HG03439 (cell line): ENCODE results near the gene CEP128.

Experiments
- ATAC-seq: cut with Tn5 transposase; IDR thresholded peaks from one replicate; pipeline ENCODE4 v1.9.1; 2021; ENCODE audit warnings: mild to moderate bottlenecking, moderate library complexity; ENCODE audit not compliant: unreplicated experiment

Gene CEP128

DNA sequence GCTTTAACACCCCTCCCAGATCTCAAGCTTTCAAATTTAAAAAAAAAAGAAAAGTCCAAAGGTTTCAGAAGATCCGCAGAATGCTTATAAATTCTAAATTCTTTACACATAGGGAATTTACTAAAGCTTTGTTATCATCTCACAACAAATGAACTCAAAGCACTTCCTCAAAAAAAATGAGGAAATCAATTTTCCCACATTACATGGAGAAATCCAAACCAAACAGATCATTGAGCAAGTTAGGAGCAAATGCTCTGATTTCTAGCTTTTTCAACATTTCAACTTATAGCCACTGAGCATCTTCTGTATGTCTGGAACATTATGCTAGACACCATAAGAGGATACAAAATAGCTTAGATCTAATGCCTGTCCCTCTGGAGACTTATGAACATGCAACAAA lies 161.0 kb downstream of the CEP128 start:
- no peak for ATAC-seq

DNA sequence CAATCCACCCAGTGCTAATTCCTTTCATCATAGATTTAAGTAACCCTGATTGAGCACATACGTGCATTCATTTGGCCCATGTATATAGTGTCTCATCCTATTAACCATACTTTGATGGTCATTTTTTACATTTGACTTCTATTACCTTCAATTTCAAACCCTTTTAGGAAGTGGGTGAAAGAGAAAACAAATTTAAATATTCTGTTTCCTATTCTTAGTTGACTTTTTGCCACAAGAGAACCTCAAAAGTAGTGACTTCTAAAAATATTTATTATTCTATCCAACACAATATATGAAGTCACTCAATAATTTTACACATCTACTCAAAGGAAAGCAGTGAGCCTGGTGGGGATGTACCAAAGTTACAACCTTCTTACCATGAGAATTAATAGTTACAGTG lies 164.9 kb downstream of the CEP128 start:
- ATAC-seq = no peak

DNA sequence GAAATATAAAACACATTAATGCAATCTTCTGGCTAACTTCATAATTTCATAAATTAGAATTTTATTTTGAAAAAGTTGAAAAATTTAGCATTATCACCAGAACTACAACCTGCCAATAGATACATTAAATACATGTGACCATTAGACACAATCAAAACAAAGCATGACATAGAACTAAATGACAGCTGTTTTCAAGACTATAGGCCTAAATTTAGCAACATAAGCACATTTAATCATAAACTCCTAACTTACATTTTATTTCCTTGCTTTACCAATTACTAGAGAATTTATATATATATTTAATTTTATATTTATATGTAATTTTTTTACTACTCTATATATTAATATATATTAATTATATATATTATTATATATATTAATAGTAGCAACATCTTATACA lies 165.4 kb downstream of the CEP128 start:
- ATAC-seq = no peak

DNA sequence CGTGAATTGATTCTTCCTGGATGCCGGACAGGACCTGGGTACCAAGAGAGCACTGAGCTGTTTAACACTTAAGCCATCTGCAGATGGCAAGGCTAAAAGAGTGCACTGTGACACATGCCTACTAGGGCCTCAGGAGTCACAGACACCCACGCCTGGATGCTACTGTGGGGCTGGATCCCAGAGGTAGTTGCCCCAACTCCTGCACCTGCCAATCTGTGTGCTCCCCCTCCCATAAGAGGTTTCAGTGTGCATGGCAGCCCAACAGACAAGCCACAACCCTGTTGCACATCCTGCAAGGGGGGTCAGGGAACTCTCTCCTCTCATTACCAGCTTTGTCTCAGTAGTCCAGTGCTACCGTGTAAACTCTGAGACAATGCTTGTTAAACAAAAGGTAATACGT lies 169.0 kb downstream of the CEP128 start:
- no peak for ATAC-seq

DNA sequence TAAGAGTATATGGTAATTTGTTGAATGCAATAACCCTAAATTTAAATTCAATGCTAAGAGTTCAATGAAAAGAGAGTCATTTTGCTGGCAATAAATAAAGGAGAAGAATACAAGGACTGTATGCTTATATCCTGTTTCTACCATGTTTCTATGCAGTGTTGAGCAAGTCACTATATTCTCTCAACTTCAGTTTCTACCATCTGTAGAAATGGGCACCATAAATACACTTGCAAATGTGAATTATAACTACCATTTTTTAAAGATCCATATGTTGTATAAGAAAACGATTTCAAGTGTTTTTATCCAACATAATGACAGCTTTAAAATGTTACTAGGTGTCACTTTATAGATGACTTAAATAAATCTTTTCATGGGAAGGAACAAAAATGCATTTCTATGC lies 170.3 kb downstream of the CEP128 start:
- ATAC-seq = no peak

DNA sequence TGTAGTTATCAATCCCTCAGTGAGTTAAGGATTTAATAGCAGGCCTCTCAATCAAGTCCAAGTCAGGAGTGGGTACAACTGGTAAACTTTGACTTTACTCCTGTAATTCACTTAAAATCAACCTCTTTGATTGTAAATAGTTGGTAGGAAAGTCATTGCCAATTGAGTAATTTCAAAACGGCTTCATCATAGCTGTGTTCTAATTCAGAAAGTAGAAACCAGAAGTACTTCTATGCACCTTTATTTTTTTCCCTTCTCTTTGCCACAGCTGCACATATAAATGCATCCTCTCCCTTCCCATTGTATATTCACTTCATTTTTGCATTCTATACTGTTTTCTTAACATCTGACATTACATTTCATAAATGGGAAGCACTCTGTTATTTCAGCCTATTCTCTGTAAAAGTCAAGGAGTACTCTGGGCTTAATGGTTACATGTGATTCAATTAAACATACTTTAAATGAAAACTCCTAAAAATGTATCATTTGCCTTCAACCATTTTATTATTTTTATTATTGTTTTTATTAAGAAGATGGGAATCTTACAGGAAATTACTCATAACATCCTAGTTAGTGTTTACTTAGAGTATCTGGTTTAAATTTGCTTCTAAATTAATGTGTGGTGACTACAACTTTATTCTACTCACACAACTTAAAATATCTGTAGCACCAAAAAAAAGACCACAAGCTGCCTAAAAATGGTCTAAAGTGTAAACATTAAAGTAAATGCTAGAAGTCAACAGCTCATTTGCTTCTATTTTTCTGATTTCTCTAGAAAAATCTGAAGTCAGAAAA lies 171.2 kb downstream of the CEP128 start:
- ATAC-seq = no peak

DNA sequence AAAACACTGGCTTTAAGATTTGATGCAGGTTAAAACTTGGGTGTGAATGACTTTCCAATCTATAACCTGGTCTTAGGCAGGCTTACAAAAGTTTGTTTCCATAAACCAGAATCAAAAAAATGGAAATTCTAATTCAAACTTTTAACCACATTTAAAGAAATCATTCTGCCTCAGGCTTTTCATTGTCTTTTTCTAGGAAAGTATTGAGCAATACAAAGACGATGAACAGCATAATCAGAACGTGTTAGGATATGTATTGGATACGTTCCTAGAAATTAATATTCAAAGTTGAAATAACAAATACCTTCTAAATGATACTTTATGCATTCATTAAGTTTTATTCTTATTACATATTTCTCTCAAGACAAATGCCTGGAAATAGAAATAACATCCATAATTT lies 172.9 kb downstream of the CEP128 start:
- ATAC-seq = no peak

DNA sequence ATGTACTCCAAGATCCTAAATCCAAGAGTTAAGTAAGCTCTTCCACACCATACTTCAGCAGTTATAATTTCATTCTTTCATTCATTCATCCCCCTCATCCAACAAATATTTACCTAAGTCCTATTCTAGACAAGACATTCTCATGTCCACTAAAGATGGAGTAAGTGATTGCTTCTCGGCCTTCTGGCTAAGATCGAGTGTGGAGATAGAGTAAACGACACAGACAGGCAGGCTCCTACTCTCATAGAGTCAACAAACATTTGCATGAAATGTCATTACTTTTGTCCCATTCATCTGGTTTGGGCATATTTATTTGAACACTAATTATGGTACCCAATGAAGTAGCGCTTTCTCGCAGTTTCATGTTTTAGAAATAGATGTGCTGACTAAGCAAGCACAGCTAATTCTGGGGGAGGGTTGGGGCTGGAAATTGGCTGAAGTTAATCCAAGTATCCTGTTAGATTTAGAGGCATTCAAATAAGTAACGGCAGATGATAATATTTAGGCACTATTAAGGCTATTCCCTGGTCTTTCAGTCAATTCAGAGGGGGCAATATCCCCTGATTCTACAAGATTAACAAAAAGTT lies 176.5 kb downstream of the CEP128 start:
- ATAC-seq = no peak

DNA sequence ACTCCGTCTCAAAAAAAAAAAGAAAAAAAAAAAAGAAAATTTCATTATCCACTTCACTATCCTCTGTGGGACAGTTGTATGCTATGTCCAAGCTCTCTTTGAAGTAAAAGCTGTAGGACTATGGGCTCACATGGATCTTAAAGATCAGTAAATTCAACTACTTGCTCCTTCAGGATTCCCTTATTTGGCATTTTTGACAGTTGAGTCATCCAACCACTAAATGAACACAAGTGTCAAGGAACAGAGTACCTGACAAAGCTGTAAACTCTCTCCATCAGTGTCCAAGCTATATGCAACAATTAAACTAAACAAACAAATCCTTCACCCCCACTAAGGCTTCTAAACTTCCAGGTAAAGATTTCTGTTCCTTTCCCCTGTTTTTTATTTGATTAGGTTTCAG lies 177.0 kb downstream of the CEP128 start:
- no peak for ATAC-seq

DNA sequence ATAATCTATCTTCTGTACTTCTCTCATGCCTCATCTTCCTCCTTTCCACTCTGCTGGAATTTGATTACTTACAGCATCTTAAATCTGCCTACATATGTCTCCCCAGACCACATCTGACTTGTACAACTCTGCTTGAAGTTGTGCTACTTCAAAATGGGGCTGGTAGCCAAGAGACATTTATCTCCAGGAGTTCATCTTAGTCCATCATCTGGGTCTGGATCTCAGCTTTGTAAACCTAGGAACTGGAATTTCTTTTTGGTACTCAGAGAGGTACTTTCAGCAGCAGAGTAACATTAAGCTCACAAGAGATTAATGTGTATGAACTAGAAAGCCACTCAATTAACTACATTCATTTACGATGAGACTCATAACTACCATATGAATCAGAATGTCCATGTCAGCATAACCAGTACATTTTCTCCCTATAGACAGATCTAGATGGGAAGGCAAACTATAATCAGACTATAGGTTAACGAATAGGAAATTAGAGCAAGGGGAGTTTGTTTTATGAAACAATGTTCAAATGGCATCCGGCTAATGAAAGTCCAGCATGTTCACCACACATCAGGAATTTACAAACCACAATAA lies 178.8 kb downstream of the CEP128 start:
- ATAC-seq = no peak

DNA sequence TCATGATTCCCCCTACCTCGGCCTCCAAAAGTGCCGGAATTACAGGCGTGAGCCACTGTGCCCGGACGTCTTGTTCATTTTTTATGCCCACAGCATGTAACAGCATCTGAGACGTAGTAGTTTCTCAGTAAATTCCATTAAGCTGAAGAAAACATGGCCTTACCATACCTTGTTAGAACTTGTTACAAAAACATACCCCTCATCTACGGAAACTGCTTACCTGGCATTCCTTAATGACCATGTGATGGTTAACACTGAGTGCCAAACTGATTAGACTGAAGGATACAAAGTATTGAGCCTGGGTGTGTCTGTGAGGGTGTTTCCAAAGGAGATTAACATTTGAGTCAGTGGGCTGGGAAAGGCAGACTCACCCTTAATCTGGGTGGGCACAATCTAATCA lies 186.8 kb downstream of the CEP128 start:
- ATAC-seq = no peak

DNA sequence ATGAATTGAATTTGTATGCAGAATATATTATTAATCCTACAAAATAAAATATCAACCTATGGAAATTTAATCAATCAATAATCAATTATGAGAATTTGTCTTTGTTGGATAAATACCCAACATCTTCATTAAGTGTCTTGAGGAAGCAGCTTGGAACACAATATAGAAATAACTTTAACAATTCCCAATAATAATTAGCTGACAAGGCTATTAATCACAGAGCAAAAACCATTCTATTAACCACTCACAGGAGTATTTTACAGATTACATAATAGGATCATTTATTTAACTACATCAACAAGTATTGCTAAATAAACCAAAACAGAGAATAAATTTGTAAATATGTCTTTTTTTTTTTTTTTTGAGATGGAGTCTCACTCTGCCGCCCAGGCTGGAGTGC lies 190.3 kb downstream of the CEP128 start:
- ATAC-seq = no peak

DNA sequence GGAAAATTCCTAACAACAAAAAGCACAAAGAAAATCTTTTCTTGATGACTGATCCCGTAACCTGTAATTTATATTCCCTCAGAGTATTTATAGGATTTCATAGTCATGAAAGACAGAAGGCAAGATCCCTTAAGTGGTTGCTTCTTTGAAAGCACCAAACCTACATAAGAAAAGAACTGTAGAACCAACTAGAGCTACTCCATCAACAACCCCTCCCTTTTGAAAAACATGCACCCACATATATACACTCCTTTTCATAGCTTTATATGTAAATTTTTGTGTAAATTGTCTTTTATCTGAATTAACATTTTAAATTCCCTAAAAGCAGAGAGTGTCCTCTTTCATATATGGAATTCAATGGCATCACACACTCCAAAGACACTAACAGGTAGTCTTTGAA lies 215.3 kb downstream of the CEP128 start:
- ATAC-seq = no peak

DNA sequence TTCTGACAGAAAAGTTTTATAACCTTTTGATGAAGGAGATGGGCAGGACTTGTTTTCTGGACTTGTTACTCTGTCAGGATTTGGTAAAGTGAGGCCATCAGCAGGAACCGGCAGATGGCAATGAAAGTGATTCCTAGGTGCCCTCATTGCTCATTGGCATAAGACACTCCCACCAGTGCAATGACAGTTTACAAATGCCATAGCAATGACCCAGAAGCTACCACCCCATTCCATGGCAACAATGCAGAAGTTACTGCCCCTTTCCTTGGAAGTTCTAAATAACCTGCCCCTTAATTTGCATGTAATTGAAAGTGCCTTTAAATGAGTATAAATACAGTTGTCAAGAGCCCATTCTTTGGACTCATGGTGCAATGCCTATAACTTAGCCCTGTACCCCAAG lies 222.6 kb downstream of the CEP128 start:
- no peak for ATAC-seq

DNA sequence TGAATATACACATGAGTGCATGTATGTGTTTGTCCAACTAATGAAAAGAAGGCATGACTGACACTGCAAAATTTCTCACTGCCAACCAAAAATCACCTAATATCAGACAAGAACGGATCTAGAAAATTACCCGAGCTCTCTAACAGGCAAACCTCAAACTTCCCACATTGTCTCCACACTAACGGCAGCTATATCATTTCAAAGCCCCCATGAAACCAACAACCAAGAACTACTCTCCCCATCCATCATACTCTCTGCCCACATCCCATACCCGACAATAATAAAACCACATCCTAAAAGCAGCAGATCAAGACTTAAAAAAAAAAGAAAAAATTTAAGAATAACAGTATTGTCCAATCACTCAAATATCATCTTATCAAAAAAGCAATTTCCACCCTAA lies 227.1 kb downstream of the CEP128 start:
- ATAC-seq = no peak

DNA sequence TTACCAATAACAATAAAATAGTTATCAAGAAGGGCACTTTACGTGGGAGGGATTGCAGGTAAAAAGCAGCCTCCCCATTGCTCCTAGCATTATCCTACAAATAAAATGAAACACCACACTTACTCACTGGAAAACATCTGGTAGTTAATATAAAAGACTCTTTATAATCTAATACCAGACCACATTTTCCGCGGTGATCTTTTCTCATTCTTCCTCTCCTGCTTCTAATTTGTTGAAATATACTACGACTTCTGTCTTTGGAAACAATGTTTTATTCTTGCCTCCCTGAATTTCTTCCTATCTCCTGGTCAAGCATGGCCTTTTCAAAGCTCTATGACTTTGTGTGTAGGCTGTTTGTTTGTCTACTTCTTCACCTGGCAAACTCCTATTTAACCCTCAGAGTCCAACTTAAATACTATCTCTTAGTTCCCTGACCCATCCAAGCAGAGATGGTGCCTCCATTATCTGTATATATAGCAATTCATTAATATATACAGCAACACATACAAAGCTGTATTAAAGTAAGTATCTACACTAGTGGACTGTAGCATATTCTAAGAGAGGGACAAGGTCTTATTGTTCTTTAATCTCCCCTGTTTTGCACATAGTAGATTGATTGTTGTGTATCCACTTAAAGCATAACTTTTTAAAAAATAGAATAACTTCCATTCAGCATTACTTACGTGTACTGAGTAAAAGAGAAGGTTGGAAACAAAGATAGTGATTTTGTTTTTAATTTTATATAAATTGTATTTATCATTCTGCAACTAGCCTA lies 228.3 kb downstream of the CEP128 start:
- no peak for ATAC-seq

DNA sequence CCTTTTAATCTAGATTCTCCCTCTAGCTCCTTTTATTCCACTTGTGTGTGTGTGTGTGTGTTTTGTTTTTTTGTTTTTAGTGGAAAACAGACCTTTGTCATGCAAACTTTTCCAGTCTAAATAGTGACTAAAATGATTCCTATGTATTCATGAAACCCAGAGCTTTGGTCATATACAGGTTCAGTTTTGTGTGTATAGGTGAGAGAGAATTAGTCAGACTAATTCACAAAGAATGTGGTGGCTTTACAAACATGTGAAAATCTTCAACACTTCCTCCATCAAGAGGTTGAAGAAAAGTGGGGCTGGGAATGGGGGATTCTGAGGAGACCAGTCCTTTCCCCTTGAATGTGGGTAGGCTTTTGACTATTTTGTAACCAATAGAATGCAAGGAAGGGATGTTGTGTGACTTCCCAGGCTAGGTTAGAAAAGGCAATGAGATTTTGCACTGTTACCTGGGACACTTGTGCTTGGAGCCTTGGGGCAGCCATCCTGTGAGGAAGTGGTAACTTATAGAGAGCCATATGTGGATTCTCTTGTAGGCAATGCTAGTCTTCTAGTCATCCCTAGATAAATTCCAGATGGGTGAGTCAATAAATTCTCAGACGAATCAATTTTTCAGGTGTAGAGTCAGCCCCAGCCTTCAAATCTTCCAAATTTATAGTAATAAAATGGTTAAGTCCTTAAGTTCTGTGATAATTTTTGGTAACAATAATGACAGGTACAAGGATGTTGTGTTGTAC lies 236.1 kb downstream of the CEP128 start:
- no peak for ATAC-seq

DNA sequence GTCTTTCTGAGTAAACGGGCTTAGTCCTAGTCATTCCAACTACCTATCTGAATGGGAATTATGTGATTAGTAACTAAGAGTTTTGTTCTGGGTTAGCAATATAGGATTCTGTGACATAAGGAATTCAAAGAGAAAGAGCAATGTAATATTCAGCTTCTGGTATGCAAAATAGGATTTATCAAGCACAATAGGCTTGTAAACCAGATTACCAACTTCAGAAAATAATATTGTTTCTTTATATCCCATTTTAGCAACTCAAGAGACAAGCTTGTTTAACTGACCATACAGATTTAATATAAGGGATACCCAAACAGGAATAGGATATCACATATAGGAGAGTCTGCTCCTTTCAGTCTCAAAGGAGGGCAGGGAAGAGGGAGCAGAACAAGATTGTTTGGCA lies 240.9 kb downstream of the CEP128 start:
- no peak for ATAC-seq

DNA sequence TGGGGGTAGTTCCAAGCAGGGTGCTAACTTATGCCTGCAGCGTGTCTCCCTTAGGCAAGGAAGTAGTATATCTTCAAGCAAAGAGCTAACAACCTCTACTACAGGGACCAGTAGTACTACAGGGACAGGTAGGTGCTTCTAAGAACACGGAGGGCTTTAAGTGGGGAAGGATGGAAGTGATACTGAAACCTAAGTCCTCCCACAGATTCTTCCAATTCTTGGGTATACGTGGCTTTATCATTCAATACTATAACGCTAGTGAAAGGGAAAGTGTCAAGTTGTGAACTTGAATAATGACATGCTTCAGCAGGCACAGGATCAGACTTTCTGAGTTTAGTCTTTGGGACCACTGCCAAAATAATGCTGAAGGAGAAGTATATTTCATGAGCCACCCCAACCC lies 241.7 kb downstream of the CEP128 start:
- no peak for ATAC-seq

DNA sequence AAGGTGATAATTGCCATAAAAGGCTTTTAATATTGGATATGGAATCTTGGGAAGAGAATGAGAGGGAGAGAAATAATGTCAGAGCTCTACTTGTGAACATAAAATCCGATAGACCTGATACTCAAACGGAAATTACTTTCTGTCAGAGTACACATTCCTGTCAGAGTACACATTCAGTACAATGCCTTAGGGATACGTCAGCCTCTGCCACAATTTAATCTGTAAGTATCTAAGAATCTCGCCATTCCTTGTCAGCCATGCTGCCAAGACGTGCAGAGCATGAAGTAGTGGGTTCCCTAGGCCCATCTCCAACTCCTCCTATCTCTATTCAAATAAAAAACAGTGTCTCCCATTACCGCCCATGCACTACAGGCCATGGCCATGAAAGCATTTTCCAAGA lies 242.6 kb downstream of the CEP128 start:
- ATAC-seq = no peak

DNA sequence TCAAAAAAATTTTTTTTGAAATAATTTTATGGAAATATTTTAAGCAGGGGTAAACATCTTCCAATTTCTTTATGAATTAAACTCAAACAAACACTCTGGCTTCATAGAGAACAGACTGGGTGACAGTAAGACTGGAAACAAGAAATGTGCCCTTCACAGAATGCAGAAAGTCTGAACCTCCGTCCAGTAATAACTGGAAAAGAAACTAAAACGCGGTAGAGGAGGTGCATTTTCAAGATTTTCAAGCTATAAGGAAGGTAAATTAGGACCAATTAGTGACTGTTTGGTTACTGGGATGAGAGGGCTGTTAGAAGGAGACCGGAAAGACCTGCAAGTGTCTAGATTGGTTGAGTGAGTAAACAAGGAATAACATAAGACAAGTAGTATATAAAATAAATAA lies 245.7 kb downstream of the CEP128 start:
- ATAC-seq = peak; percentile 78
